ENCODE measurements around the gene ARIH2.

ARIH2 gene

DNA sequence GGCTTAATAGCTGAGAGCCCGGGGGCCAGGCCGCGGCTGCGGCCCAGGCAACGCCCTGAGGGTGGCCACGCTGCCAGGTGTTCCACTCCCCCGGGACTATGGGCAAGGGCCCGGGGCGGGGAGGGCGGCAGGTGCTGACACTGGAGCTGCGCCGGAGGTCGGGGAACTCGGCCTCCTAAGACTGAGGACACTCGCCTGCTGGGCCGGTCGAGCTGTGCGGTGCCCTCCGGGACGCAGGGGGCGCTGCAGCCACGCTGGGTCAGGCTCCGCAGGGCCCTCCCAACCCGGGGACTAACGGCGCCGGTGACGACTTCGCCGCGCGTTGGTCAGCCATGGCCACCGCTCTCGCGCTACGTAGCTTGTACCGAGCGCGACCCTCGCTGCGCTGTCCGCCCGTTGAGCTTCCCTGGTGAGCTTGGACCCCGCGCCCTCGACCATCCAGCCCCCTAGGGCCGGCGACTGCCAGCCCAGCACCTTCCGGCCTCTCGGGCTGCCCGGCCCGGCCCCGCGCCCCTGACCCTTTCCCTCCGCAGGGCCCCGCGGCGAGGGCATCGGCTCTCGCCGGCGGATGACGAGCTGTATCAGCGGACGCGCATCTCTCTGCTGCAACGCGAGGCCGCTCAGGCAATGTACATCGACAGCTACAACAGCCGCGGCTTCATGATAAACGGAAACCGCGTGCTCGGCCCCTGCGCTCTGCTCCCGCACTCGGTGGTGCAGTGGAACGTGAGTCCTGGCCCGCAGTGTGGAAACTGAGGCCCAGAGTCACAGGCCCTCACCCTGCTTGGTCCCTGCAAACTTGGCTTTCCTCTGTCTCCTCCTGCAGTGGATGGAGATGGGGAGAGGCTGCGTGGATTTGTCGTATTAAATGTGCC is 103.4 kb downstream of the ARIH2 start, which contains the start of gene NDUFAF3:
TSS of gene NDUFAF3 (plus strand) at position 309 of the 875 bp plus-strand sequence. CDS start at position 333, 24 bp downstream.
- peak; percentile 93 for DNase-seq (ENCODE audit: low read depth)
- TF ChIP-seq, protein P1, sequence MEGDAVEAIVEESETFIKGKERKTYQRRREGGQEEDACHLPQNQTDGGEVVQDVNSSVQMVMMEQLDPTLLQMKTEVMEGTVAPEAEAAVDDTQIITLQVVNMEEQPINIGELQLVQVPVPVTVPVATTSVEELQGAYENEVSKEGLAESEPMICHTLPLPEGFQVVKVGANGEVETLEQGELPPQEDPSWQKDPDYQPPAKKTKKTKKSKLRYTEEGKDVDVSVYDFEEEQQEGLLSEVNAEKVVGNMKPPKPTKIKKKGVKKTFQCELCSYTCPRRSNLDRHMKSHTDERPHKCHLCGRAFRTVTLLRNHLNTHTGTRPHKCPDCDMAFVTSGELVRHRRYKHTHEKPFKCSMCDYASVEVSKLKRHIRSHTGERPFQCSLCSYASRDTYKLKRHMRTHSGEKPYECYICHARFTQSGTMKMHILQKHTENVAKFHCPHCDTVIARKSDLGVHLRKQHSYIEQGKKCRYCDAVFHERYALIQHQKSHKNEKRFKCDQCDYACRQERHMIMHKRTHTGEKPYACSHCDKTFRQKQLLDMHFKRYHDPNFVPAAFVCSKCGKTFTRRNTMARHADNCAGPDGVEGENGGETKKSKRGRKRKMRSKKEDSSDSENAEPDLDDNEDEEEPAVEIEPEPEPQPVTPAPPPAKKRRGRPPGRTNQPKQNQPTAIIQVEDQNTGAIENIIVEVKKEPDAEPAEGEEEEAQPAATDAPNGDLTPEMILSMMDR (conservative IDR thresholded peaks at IDR 0.05; ENCODE audit: low read length), result peak; percentile 80

DNA sequence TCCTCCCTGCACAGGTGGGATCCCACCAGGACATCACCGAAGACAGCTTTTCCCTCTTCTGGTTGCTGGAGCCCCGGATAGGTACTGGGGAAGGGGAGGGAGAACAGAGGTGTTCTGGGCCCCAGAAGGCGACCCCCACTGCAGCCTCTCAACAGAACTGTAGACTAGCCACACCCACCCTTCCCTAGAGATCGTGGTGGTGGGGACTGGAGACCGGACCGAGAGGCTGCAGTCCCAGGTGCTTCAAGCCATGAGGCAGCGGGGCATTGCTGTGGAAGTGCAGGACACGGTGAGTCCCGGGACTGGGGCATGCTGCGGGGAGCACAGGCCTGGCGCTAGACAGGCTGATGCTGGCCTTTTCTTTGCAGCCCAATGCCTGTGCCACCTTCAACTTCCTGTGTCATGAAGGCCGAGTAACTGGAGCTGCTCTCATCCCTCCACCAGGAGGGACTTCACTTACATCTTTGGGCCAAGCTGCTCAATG is 104.1 kb downstream of the ARIH2 start:
- DNase-seq (ENCODE audit: low read depth), result no peak

More for the DNA sequence above, 103.4 kb downstream of the ARIH2 start, which contains the start of gene NDUFAF3:
- peak within 1 kb of the TSS; percentile 95 for H3K4me3 ChIP-seq (ENCODE audit: low read length)

DNA sequence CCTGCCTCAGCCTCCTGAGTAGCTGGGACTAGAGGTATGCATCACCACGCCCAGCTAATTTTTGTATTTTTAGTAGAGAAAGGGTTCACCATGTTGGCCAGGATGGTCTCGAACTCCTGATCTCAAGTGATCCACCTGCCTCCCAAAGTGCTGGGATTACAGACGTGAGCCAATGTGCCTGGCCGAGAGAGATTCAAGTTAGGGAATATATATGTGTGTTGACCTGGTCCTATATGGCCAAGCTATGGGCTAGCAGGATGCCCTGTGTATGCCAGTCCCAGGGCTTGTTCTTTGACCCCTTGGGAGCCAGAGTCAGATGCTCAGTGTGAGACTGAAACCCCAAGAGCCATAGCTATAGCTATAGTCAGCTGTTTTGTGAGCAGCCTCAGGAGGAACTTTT is 105.1 kb downstream of the ARIH2 start:
- TF ChIP-seq, protein P1 (conservative IDR thresholded peaks at IDR 0.05; ENCODE audit: low read length), result no peak
- no peak for DNase-seq (ENCODE audit: low read depth)
- no peak overlapping the region for H3K4me3 ChIP-seq (ENCODE audit: low read length)

More for the DNA sequence above, 104.1 kb downstream of the ARIH2 start:
- TF ChIP-seq, protein P1 (conservative IDR thresholded peaks at IDR 0.05; ENCODE audit: low read length), result no peak
- H3K4me3 ChIP-seq (ENCODE audit: low read length), result peak overlapping the region; percentile 95

DNA sequence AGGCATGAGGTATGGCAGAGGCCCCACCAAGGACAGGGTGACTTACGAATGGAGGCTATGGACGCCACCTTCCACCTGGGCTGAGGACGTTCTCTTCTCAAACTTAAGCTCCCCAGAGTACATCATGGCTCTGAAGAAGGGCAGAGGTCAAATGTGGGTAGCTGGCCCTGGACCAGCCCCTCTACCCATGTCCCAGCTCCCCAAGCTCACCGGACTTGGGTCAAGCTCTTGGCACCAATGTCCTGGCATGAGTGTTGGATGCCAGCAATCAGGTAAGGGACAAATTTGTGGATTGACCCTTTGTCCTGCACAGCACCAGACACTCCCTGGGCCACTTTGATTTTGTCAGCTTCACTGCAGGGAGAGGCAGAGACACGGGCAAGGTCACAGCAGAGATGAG is 105.8 kb downstream of the ARIH2 start:
- no peak overlapping the region for H3K4me3 ChIP-seq (ENCODE audit: low read length)
- TF ChIP-seq, protein P1 (conservative IDR thresholded peaks at IDR 0.05; ENCODE audit: low read length), result no peak
- no peak for DNase-seq (ENCODE audit: low read depth)

DNA sequence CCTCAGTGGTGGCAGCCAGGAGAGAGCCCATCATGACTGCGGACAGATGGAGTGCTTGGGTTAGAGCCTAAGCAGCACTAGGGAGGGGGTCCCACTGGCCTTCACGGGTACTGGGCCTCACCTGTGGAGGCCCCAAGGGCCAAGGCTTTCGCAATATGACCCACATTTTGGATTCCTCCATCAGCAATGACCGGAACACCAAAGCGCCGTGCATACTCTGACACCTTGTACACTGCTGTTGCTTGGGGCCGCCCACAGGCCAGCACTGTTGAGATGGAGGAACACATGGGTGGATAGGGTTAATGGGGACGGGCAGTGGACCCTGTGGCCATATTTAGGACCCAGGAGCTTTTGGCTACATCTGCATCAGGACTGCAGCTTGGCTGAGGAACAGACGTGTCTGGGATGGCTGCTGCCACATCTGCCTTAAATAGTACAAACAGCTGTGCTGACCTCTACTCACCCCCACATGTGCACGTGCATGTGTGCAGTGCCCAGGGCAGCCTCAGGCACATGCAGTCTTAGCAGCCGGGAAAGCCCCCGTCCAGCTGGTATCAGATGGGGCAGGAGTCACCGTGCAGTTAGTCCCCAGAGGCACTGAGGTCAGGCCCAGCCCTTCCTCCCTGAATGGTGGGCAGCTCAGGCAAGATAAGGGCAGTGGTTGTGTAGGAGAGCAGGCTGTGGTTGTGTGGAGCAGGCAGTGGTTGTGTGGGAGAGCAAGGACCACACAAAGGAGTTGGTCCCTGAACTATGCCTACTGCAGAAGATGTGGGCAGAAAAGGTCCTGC is 106.6 kb downstream of the ARIH2 start:
- DNase-seq (ENCODE audit: low read depth), result no peak
- H3K4me3 ChIP-seq (ENCODE audit: low read length), result no peak overlapping the region
- TF ChIP-seq, protein P1 (conservative IDR thresholded peaks at IDR 0.05; ENCODE audit: low read length), result no peak

DNA sequence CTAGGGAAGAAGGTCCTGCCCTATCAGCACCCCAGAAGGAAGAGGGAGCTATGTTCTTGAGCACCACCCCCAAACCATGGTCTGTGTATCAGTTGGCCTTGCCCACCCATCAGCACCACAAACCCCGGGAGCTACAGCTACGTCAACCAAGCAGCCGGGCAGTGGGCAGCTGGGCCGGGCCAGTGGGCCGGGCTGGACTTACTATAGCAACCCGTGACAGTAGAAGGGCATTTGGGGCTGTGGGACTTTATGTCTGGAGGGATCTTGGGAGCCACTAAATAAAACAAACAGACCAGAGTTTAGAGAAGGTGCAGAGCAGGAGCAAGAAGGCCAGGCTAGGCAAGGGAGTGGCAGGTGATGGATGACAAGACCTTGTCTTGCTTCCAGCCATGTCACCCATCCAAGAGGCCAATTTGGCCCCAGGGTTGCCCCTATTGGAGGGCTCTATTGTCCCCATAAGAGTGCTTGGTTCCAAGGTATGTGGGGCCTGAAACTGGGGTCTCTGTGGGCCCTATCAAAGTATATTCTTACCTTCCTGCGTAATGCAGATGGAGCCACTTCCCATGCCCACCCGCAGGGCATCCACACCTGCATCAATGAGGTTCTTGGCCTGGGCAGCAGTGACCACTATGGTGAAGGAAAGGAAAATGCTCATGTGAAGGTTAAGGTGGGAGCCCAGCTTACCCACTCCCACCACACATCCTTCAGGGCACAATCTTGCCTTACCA is 107.3 kb downstream of the ARIH2 start:
- H3K4me3 ChIP-seq (ENCODE audit: low read length), result no peak overlapping the region
- TF ChIP-seq, protein P1 (conservative IDR thresholded peaks at IDR 0.05; ENCODE audit: low read length), result no peak
- no peak for DNase-seq (ENCODE audit: low read depth)

All from AG10803 (cell line).